ENCODE data around the gene MBD4.
A peak's percentile ranks its signal among the peaks of the same experiment; 100 is the strongest.
"Not testable (repeated sequence)": the region's sequence is repeated elsewhere in the genome, so short reads cannot be mapped to it uniquely, and the experiment has no call there.

Gene MBD4

DNA sequence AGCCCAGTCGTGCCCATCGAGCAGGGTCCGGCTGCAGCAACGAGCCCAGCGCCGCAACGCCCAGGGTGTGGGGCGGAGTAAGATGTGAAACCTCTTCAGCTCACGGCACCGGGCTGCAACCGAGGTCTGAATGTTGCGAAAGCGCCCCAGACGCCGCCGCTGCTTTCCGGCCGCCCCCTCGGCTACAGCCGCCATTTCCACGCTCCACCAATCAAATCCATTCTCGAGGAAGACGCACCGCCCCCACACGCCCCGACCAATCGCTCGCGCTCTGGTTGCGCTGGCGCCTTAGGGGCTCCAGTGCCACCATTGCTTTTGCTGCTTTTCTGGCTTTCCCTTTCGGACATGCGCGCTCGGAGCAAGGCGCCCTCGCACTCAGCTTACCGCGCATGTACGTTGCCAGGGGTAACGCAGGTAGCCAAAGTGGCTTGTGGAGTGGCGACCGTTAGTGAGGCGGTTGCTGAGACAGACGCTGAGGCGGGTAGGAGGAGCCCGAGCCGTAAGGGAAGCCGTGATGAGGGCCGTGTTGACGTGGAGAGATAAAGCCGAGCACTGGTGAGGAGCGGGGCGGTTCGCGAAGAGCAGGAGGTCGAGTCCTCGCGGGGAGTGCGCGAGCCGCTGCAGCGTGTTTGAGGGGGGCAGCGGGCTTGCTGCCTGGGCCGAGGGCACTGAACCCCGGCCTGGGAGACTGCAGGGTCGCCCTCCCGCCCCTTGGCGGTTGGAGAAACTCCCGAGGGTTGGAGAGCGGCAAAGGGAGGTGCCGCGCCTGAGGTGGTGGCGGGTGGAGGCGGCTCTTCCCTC is at the start of gene MBD4, which contains the start of gene IFT122:
TSS of gene MBD4 (minus strand) at position 132 of the 801 bp plus-strand sequence. CDS start at position 17, 115 bp downstream.
TSS of gene IFT122 (plus strand) at position 408 of the 801 bp plus-strand sequence. CDS start at position 515, 107 bp downstream.
- peak; percentile 100 for DNase-seq

DNA sequence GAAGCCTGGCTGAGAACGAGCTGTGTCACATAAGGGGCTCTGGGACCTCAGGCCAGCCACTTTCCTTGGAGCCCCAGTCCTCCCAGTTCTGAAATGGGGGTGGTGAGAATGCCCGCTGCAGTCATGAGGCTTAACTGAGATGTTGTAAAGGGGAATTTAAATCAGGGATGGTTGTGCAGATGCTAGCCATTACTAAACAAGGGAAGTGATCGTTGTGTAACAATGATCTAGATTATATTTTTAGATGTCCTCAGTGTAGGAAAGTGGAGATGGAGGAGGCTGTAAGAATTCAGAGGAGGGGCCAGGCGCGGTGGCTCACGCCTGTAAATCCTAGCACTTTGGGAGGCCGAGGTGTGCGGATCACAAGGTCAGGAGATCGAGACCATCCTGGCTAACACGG is 49.5 kb upstream of the MBD4 start:
- peak; percentile 87 for DNase-seq

DNA sequence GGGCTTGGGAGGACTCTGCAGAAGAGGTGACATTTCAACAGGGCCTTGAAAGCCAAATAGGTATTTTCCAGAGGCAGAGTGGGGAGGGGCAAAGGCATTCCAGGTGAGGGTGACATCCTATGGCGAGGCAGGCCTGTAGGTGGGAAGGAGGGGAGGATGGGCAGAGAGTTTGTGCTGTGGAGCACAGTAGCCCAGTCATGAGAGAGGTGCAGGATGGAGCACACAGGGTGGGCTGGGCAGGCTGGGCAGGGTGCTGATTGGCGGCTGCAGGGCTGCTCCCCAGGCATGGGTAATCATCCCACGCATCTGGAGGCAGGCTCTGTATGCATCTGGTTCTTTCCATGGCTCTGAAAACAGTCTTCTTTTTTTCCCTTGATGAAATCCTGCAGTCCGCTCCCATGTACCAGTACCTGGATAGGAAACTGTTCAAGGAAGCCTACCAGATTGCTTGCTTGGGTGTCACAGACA is 48.2 kb upstream of the MBD4 start:
- not testable (repeated sequence) for DNase-seq

DNA sequence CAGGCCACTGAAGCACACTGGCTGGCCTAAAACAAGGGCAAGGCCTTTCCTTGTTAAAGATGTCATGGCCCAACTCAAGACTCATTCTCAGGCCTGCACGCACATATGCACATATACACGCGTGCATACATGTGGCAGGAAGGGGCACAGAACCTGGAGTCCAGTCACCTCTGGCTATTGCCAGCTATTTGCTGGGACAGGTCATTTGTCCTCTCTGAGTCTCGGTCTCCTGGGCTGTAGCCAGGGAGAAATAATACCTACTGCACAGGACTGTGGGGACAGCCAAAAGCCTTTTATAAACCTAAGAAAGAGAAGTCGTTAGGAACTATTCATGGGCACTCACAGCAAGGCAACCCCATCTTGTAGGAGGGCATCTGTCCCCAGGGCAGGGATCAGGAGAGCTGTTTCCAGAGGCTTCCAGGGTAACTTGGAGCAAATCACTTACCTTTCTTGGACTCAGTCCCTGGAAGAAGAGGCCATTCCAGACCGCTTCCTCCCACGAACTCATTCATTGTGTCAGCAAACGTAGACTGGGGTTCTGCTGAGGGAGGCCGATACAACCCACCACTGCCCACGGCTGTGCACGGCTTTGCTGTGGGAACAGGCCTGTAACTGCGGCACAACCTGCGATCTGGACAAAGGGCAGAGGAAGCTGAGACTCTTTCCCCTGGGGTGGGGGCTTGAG is 47.6 kb upstream of the MBD4 start:
- DNase-seq = no peak

DNA sequence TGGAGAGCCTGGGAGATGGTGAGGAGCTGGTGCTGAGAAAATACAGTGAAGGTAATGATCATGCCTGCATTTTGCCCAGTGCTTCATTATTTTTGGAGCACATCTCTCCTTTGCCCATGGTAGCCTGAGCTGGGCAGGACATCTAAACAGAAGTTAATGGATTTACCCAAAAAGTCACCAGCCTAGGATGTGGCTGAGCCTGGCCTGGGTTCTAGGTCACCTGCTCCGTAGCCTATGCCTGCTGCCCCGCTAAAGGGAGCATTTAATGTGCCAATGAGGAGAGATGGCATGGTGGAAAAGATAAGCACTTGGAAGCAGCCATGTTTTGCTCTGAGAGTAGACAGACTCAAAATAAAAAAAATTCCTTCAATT is 46.9 kb upstream of the MBD4 start:
- no peak for DNase-seq

DNA sequence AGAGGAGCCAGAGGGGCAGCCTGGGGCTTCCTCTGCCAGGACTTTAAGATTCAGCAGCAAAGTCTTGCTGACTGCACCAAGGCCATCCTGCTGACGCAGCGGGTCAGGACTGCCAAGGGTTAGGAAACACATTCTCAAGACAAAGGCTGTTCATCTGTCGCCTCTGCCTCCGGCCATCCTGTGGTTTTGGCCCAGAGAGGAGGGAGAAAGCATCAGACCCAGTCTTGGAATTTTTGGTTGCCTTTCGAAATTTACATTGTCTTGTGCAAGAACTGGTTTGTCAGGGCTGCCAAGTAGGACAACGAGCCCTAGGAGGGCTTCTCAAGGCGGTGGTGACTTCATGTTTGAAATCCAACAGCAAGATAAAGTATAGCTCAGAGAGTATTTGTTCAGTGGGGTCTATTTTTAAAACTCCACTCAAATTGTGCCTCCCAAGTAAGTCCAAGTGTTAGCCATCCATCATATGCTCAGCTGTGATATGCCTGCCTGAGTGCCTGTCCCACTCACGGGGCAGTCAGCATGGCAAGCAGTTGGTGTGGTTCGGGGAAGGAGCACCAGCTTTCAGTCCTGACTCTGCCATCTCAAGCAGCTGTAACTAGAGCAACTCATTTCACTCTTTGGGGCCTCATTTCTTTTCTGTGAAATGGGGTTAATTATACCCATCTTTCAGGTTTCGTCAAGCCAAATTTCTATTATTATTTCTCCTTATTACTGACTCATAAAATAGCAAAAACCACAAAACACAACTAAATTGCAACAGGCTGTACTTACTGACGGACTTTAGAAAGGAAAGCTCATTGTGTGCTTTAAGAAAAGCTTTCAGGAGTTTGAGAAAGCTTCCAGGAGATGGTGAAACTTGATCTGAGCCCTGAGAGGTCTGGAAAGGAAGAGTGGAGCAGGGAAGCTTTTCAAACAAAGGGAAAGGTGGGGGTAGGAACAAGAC is 46.2 kb upstream of the MBD4 start:
- peak; percentile 92 for DNase-seq

DNA sequence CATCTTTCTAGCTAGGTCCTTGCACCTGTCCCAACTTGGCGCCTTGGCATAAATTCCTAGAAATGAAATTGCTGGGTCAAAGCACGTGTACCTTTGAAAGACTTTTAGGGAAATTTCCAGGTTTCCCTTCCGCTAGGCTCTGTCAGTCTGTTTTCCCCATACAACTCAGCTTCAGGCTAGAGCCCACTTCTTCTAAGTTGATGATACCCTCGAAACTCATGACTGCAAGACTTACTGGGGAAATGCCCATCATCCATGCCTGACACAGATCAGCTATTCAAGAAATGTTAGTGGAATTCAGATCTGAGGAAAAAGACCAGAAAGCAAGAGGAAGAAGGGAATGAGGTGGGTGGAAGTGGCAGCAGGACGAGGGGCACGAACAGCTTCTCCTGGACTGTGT is 45.4 kb upstream of the MBD4 start:
- peak; percentile 10 for DNase-seq

DNA sequence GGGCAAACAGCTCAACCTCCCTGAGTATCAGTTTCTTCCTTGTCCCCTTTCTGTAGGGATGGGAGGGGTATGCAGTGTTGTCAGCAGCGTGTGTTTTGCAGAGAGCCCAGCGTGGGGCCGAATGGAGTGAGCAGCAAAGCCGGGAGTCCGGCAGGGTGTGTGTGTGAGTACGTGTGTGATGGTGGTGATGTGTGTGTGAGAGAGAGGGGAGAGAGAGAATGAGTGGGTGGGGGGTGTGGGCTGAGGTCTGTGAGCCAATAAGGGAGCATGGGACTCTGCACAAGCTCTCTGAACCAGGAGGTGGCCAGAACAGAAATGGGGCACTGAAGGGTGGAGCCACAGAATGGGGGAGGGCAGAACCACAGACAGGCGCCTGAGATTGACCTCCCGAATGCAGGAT is 44.1 kb upstream of the MBD4 start:
- DNase-seq = no peak

DNA sequence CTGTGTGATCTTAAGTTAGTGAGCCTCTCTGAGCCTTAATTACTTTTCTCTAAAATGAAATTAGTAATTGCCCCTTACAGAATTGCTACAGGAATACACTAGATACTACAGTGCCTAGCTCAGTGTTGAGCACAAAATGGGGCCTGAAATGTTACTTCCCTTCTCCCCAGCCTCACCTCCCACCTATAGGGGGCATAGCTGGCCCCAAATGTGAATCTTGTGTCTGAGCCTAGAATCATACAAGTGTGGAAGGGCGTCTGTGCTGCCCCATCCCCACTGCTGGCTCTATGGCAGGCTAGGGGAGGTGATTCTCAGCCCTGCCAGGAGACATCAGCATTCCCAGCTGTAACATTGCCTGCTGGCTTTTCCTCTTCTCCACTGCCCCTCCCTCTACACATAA is 43.0 kb upstream of the MBD4 start:
- no peak for DNase-seq

DNA sequence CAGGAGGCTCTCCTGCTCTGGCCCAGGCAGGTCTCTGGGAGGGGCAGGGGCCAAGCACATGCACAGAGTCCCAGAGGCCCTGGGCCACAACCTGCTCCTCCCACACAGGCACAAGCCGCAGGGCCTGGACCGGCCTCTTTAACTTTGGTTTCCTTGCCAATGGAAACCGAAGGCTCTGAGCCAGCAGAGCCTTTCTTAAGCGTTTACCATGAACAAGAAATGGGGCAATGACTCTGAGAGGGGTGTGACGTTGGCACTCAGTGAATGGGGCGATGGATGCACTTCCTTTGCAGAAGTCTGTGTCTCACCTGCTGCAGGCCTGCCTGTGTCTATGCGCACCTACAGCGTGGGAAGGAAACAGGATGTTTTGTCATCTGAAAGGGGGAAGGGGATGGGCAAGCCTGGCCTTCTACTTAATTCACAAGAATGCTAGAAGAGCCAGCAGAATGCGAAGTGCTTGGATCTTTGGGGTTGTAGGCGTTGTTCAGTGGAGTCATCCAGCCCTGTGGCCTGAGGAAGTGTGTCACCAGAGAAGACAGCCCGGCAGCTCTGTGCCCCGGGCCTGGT is 42.1 kb upstream of the MBD4 start:
- DNase-seq = no peak

DNA sequence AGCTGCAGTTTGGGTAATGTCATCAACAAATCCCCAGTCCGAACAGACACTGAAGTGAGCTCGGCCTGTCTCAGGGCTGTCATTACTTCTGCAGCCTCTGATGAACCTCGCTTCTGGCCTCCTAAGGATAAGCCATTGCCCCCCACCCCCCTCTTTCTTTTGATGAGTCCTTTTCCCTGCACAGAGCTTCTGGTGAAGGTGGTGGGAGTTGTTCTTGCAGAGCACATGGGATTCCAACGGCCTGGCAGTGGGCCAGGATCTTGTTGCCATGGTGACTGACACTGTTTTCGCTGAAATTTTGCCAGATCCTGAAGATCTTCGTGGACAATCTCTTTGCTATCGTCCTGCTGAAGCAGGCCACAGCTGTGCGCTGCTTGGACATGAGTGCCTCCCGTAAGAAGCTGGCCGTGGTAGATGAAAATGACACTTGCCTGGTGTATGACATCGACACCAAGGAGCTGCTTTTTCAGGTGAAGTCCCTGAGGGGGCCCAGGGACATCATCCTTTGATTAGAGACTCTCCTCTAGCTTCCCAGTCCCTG is 41.5 kb upstream of the MBD4 start:
- DNase-seq = not testable (repeated sequence)

DNA sequence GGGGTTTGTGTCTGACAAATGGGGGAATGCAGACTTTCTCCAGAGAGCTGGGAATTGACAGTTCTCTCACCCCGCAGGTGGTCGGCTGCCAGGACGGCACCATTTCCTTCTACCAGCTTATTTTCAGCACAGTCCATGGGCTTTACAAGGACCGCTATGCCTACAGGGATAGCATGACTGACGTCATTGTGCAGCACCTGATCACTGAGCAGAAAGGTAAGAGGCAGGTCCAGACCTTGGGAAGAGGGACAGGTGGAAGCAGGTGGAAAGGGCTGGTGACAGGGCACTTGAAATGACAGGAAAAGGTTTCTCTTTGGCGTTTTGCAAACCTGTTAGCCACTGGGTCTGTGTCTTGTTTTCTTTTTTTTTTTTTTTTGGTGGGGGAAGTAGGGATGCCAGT is 36.8 kb upstream of the MBD4 start:
- DNase-seq = no peak

DNA sequence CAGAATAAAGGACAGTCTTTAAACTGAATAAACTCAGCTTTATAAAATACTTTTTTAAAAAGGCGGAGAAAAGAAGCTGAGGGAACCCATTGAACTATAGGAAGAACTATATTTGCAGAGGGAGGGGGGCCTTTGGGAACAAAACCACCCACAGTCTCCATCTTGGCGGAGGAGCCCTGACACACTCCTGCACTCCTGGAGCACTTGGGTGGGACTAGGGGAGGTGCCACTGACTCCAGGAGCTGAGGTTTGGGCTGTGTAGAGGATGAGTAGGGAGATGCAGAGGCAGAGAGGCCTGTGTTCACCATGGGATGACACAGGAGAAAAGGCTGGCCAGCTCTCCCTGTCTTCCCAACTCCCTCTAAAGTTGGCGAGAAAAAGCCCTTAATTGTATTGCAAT is 36.1 kb upstream of the MBD4 start:
- no peak for DNase-seq

DNA sequence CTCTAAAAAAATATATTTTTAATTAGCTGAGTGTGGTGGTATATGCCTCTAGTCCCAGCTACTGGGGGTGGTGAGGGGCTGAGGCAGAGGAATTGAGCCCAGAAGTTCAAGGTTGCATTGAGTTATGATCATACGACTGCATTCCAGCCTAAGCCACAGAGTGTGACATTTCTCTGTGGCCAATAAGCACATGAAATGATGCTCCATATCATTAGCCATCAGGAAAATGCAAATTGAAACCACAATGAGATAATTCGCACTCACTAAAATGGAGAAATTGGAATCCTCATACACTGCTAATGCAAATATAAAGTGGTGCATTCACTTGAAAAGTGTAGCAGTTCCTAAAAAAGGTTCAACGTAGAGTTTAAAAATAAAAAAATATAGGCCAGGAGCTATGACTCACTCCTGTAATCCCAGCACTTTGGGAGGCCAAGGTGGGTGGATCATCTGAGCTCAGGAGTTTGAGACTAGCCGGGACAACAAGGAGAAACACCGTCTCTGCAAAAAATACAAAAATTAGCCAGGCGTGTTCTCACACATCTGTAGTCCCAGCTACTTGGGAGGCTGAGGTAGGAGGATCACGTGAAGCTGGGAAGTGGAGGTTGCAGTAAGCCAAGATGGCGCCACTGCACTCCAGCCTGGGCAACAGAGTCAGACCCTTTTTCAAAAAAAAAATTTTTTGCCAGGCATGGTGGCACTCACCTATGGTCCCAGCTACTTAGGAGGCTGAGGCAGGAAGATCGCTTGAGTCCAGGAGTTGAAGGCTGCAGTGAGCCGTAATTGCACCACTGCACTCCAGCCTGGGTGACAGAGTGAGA is 35.4 kb upstream of the MBD4 start:
- no peak for DNase-seq

DNA sequence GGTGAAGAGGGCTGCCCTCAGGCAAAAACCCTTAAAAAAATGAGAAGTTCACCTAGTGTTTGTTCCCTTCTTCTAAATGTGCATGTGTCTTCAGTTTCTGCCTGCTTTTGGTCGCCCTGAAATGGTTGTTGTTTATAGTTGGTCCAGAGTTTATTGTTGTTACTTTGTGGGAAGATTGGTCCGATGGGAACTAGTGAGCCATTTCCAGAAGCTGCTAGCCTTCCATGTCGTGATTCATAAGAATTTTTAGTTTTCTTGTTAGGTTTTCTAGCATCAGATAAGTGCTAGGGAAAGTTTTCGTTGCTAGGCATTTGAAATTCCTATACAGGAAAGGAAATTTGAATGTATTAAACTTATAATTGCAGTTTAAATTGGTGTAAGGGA is 34.0 kb upstream of the MBD4 start:
- DNase-seq = no peak

DNA sequence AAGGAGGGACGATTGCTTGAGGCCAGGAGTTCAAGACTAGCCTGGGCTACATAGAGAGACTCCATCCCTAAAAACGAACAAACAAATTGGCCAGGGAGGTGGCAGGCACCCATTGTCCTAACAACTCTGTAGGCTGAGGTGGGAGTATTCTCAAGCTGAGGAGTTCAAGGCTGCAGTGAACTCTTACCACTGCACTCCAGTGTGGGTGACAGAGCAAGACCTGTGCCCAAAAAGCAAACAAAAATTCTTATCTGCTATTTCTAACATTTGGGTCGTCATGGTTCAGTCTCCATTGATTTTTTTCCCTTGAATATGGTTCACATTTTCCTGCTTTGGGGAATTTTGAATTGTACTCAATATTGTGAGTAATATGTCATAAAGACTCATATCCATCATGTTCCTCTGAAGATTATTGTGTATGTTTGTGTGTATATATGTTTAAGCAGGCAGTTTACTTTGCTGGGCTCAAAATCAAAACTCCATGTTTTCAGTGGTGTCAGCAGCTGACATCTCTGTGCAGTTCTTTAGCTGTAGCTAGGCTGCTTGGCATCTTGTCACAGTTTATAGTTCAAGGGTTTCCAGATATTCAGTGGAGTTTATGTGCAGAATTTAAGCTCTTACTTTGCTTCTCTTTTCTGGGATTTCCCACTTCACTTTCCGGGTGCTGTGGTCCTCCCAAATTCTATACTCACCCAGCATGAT is 33.5 kb upstream of the MBD4 start:
- no peak for DNase-seq

DNA sequence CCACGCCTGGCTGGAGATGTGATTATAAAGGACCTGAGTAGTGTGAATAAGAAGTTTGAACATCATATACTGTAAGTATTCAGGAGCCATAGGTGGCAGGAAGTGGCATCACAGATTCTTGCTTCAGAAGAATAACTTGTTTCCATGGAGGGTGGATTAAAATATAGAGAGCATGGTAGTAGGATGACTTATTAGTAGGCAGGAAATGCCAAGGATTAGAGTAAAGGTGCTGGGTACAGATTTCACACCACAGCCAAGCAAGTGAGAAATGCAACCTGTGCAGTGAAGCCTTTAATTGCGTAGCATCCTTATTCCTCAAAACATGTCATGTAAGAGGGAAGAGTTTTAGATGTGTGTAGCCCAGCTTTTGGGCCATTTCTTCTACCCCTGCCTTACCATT is 31.1 kb upstream of the MBD4 start:
- no peak for DNase-seq

DNA sequence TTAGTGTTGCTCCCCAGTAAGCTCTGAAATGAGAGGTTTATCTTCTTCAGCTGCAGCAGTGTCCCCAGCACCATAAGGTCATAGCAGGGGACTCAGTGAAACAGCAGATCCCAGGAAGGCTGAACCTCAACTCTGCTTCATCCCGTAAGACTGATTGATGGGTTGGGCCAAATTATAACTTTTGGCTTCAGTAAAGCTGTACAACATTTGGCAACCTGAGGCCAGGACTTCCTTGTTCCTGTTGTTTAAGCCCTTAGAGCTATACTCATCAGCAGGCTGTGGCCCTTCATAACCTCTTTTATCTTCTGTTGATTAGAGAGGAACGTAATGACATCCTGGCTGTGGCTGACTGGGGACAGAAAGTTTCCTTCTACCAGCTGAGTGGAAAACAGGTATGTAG is 29.3 kb upstream of the MBD4 start:
- no peak for DNase-seq

DNA sequence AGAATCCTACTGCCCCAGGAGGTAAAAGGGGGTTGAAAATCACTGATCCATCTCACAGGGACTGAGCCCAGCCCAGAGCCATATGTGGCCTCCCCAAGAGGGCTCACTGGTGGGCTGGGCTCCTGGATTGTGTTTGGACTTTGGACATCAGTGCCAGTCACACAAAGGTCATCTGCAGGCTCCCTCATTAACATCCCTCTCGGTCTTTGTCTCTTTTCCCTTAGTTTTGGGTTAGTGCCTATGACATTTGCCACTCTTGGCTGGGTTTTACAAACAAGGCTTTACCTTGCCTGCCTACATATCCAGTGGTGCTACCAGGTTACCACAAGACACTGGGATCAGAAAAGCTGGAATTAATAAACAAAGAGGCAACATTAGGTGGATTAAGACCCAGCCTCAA is 28.2 kb upstream of the MBD4 start:
- no peak for DNase-seq

DNA sequence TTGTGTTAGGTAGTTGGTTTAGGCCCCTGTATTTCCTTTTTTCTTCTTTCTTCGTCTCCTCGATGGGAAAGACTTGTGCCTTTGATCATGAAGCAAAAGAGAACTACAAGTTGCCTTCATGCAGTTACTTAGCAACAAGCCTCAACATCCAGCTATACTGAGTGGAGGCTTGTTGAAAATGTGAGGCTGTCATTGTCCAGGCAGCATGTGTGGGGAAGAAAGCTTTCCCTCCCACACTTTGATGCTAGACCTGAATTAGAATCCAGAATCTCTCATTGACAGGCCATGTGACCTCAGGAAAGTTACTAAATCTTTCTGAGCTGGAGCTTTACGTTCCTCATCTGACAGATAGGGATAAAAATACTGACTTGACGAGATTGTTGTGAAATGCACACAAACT is 24.0 kb upstream of the MBD4 start:
- DNase-seq = no peak

DNA sequence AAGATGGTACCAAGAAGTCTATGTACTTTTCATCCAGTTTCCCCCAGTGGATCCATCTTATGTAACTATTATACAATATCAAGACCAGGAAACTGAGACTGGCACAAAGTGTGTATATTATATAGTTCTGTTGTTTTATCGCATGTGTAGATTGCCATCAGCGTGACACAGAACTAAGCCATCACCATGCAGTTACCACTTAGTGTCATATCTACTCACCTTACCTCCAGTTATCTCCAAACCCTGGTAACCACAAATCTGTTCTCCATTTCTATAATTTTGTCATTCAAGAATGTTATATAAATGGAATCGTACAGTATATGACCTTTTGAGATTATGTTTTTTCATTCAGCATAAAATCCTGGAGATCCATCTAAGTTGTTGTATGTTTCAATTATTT is 23.3 kb upstream of the MBD4 start:
- no peak for DNase-seq

Data from inflammatory macrophage treated with lipopolysaccharide for 4 hours (primary cell).